Glutamatergic neuron (in vitro differentiated cells): ENCODE measurements around the gene SYPL1. TPM values are rescaled to one million over a fixed set of nuclear protein-coding genes. Genes with fewer than 3 reads are reported as not detected.

Experiments used
- DNase-seq: peaks from one replicate; pipeline ENCODE4 v3.0.0; 2022
- H3K27ac Mint-ChIP-seq: one replicate; pipeline ENCODE4 v1.8.0; 2020; ENCODE audit warnings: mild to moderate bottlenecking, mixed read lengths, inconsistent platforms; ENCODE audit not compliant: unreplicated experiment
- H3K27me3 Mint-ChIP-seq: one replicate; pipeline ENCODE4 v1.8.0; 2020; ENCODE audit warnings: mild to moderate bottlenecking, moderate library complexity, mixed read lengths, inconsistent platforms; ENCODE audit not compliant: unreplicated experiment
- H3K36me3 Mint-ChIP-seq: one replicate; pipeline ENCODE4 v1.8.0; 2020; ENCODE audit warnings: mild to moderate bottlenecking, mixed read lengths, inconsistent platforms; ENCODE audit not compliant: unreplicated experiment
- H3K4me1 Mint-ChIP-seq: one replicate; pipeline ENCODE4 v1.8.0; 2020; ENCODE audit warnings: mild to moderate bottlenecking, low read depth, mixed read lengths, inconsistent platforms; ENCODE audit not compliant: unreplicated experiment
- H3K4me3 Mint-ChIP-seq: one replicate; pipeline ENCODE4 v1.8.0; 2020; ENCODE audit warnings: mild to moderate bottlenecking, mixed read lengths, inconsistent platforms; ENCODE audit not compliant: unreplicated experiment
- H3K9me3 Mint-ChIP-seq: one replicate; pipeline ENCODE4 v1.8.0; 2020; ENCODE audit warnings: mild to moderate bottlenecking, moderate library complexity, mixed read lengths, inconsistent platforms; ENCODE audit not compliant: unreplicated experiment
- total RNA-seq: library from RNA; stranded (reverse); fragmentation: NEBNext Ultra II Directional; extraction: Animal tissue kit (Norgen Biotek cat#: 25700); gene quantifications from one replicate; pipeline ENCODE4 v1.2.1, GENCODE V29; 2021; ENCODE audit not compliant: unreplicated experiment
- TF ChIP-seq, protein P1 (sequence below): fragments of 200-600 bp; sonication (generic); IDR thresholded peaks from one replicate; pipeline ENCODE4 v1.5.0; 2021; ENCODE audit not compliant: partially characterized antibody, unreplicated experiment

The SYPL1 gene
- total RNA-seq, 1 donor from 2014 or later: 10.0 TPM

GRCh38 chr7:106052681-106053080 lies 59.4 kb downstream of the SYPL1 start:
- H3K9me3 Mint-ChIP-seq: peaks cover 4% of the 10 kb centered on the region
- H3K27me3 Mint-ChIP-seq: peaks cover 2% of the 10 kb centered on the region
- no peak overlapping the region for H3K27ac Mint-ChIP-seq
- no peak for DNase-seq
- H3K36me3 Mint-ChIP-seq: no peaks in the 10 kb centered on the region
- H3K4me1 Mint-ChIP-seq: peaks cover 5% of the 10 kb centered on the region
- TF ChIP-seq, protein P1, sequence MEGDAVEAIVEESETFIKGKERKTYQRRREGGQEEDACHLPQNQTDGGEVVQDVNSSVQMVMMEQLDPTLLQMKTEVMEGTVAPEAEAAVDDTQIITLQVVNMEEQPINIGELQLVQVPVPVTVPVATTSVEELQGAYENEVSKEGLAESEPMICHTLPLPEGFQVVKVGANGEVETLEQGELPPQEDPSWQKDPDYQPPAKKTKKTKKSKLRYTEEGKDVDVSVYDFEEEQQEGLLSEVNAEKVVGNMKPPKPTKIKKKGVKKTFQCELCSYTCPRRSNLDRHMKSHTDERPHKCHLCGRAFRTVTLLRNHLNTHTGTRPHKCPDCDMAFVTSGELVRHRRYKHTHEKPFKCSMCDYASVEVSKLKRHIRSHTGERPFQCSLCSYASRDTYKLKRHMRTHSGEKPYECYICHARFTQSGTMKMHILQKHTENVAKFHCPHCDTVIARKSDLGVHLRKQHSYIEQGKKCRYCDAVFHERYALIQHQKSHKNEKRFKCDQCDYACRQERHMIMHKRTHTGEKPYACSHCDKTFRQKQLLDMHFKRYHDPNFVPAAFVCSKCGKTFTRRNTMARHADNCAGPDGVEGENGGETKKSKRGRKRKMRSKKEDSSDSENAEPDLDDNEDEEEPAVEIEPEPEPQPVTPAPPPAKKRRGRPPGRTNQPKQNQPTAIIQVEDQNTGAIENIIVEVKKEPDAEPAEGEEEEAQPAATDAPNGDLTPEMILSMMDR: no peak
- H3K4me3 Mint-ChIP-seq: no peak overlapping the region

- no peaks in the 10 kb centered on the region for H3K36me3 Mint-ChIP-seq
- H3K4me1 Mint-ChIP-seq: peaks cover 4% of the 10 kb centered on the region
- no peak overlapping the region for H3K4me3 Mint-ChIP-seq
- peaks cover 3% of the 10 kb centered on the region for H3K9me3 Mint-ChIP-seq
- DNase-seq: no peak
- no peak overlapping the region for H3K27ac Mint-ChIP-seq
- TF ChIP-seq, protein P1: no peak
- no peaks in the 10 kb centered on the region for H3K27me3 Mint-ChIP-seq
Measured at GRCh38 chr7:106050746-106051117, 61.4 kb downstream of the SYPL1 start.

- no peak overlapping the region for H3K4me3 Mint-ChIP-seq
- H3K27ac Mint-ChIP-seq: no peak overlapping the region
- peaks cover 4% of the 10 kb centered on the region for H3K4me1 Mint-ChIP-seq
- DNase-seq: no peak
- TF ChIP-seq, protein P1: no peak
- no peaks in the 10 kb centered on the region for H3K27me3 Mint-ChIP-seq
- no peaks in the 10 kb centered on the region for H3K36me3 Mint-ChIP-seq
- peaks cover 1% of the 10 kb centered on the region for H3K9me3 Mint-ChIP-seq
Measured at GRCh38 chr7:106050002-106050745, 61.9 kb downstream of the SYPL1 start.

DNA sequence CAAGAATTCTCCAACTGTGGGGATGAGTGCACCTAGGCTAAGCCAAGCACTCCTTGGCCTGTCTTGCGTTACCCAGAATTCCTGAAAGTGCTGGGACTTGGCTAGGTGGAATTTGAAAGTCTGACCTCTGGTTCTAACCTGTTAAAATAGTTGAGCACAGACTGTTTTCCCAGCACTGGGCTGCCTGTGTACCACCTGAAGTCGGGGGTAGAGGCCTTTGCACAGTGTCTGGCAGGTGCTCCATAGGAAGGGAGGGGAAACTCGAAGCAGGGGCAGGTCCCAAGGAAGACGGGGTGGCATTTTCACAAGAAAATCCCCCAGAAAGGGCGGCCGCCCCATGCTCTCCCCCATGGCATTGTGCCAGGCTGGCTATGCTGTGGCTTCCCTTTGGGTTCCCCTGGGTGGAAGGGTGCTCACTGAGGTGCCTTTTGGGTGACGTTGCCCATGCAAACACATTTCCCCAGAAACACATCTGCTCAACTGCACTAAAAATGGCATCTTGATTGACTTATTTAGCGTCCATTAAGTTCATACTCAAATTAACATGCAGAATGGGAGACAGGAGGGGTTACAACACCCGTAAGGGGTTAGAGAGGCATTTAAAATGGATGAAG lies 62.9 kb downstream of the SYPL1 start:
- Mint-ChIP-seq H3K27me3 (no peaks in the 10 kb centered on the region), H3K9me3 (no peaks in the 10 kb centered on the region), H3K4me3 (no peak overlapping the region), H3K4me1 (no peaks in the 10 kb centered on the region), H3K27ac (no peak overlapping the region), H3K36me3 (no peaks in the 10 kb centered on the region)
- no peak for DNase-seq
- TF ChIP-seq, protein P1: no peak

GRCh38 chr7:106048706-106049020 lies 63.4 kb downstream of the SYPL1 start:
- H3K27me3 Mint-ChIP-seq: no peaks in the 10 kb centered on the region
- H3K27ac Mint-ChIP-seq: no peak overlapping the region
- TF ChIP-seq, protein P1: no peak
- H3K4me1 Mint-ChIP-seq: peaks cover 2% of the 10 kb centered on the region
- H3K9me3 Mint-ChIP-seq: no peaks in the 10 kb centered on the region
- no peak overlapping the region for H3K4me3 Mint-ChIP-seq
- no peaks in the 10 kb centered on the region for H3K36me3 Mint-ChIP-seq
- DNase-seq: no peak
